HG02852 (cell line): Measurements from ENCODE around the gene CNNM2.

Experiments used
- ATAC-seq: cut with Tn5 transposase; IDR thresholded peaks from one replicate; pipeline ENCODE4 v1.9.1; 2021; ENCODE audit warnings: mild to moderate bottlenecking, moderate library complexity; ENCODE audit not compliant: unreplicated experiment

Gene CNNM2

GRCh38 chr10:102917962-102918816, at the start of gene CNNM2:
Gene CNNM2 (plus strand): TSS chr10:102918294. CDS start chr10:102918481, 187 bp downstream.
- peak; percentile 84 for ATAC-seq

- ATAC-seq: no peak
Measured at GRCh38 chr10:102868911-102869257, 49.2 kb upstream of the CNNM2 start.

- no peak for ATAC-seq
Measured at GRCh38 chr10:102869258-102870198, 48.6 kb upstream of the CNNM2 start, which contains the start of gene AS3MT. Gene AS3MT (plus strand): TSS chr10:102869470. CDS start chr10:102869593, 123 bp downstream.

- ATAC-seq: no peak
Measured at GRCh38 chr10:102870221-102870620, 47.9 kb upstream of the CNNM2 start.

- ATAC-seq: no peak
Measured at GRCh38 chr10:102872163-102872562, 45.9 kb upstream of the CNNM2 start.

GRCh38 chr10:102876747-102877153, 41.3 kb upstream of the CNNM2 start:
- no peak for ATAC-seq

- no peak for ATAC-seq
Measured at GRCh38 chr10:102878629-102879028, 39.5 kb upstream of the CNNM2 start.

- ATAC-seq: no peak
Measured at GRCh38 chr10:102880256-102880655, 37.8 kb upstream of the CNNM2 start.

- ATAC-seq: no peak
Measured at GRCh38 chr10:102888048-102888447, 30.0 kb upstream of the CNNM2 start.

GRCh38 chr10:102894466-102895213, 23.5 kb upstream of the CNNM2 start:
- ATAC-seq: no peak

- no peak for ATAC-seq
Measured at GRCh38 chr10:102900006-102900405, 18.1 kb upstream of the CNNM2 start.

GRCh38 chr10:102904346-102904745, 13.7 kb upstream of the CNNM2 start:
- ATAC-seq: no peak

- ATAC-seq: no peak
Measured at GRCh38 chr10:102906507-102906906, 11.6 kb upstream of the CNNM2 start.

- ATAC-seq: no peak
Measured at GRCh38 chr10:102914781-102915180, 3.3 kb upstream of the CNNM2 start.

- no peak for ATAC-seq
Measured at GRCh38 chr10:102916173-102916572, 1.9 kb upstream of the CNNM2 start.

GRCh38 chr10:102917314-102917961, 656 bp upstream of the CNNM2 start:
- peak; percentile 37 for ATAC-seq

GRCh38 chr10:102918817-102919245, 737 bp downstream of the CNNM2 start:
- ATAC-seq: no peak

- no peak for ATAC-seq
Measured at GRCh38 chr10:102919246-102919959, 1.3 kb downstream of the CNNM2 start.

GRCh38 chr10:102919992-102920739, 2.1 kb downstream of the CNNM2 start:
- no peak for ATAC-seq
